HG03432 (cell line): ENCODE data around the gene TCP11L1.

Experiments
- ATAC-seq: cut with Tn5 transposase; IDR thresholded peaks from one replicate; pipeline ENCODE4 v1.9.1; 2021; ENCODE audit warnings: mild to moderate bottlenecking, moderate library complexity; ENCODE audit not compliant: unreplicated experiment

Gene TCP11L1, protein sequence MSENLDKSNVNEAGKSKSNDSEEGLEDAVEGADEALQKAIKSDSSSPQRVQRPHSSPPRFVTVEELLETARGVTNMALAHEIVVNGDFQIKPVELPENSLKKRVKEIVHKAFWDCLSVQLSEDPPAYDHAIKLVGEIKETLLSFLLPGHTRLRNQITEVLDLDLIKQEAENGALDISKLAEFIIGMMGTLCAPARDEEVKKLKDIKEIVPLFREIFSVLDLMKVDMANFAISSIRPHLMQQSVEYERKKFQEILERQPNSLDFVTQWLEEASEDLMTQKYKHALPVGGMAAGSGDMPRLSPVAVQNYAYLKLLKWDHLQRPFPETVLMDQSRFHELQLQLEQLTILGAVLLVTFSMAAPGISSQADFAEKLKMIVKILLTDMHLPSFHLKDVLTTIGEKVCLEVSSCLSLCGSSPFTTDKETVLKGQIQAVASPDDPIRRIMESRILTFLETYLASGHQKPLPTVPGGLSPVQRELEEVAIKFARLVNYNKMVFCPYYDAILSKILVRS

DNA sequence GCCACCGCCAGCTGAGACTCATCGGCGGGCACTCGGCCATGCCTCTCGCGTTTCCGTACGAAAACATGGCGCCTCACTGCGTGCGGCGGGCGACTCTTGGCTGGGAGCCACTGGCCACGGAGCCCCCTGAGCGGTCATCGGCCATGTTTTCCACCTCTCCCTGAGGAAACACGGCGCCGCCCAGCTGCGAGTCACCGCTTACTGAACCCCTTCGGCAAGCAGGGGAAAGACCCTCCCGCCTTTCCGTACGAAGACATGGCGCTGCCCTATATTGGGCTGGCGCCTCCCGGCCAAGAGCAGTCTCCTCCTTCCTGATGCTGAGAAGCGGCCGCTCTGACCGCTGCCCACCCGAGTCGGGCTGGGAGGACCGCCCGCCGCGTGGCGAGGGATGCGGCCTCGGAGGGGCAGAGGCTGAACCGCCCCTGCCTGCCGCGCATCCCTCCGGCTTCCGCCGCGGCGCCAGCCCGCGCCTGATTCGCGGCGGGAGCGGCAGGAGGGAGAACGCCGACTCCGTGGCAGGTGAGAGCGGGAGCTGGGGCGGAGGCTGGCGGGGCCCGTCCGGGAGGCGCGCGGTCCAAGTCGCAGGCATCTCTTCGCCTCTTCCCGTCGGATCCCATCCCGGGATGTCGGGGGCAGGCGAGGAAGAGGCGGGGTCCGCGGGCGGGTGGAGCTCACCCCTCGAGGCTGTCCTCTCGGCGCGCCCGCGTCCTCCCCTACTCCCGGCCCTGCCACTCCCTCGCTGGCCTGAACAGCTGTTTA lies at the start of gene TCP11L1:
TCP11L1 (plus strand) TSS at position 299 of the 759 bp plus-strand sequence. CDS start 4,202 bp downstream, outside the sequence.
- ATAC-seq: peak; percentile 82

DNA sequence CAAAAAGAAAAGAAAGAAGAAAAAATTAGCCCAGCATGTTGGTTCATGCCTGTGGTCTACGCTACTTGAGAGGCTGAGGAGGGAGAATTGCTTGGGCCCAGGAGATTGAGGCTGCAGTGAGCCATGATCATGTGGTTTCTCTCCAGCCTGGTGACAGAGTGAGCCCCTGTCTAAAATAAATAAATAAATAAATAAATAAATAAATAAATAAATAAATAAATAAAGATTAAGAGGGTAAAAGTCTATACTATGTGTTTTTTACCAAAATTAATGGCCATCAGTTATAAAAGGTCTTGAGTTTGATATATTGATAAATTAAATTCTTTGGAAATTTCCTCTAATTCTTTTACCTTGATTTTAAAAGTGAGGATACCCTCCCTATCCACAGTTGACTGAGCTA lies 48.9 kb upstream of the TCP11L1 start:
- no peak for ATAC-seq

DNA sequence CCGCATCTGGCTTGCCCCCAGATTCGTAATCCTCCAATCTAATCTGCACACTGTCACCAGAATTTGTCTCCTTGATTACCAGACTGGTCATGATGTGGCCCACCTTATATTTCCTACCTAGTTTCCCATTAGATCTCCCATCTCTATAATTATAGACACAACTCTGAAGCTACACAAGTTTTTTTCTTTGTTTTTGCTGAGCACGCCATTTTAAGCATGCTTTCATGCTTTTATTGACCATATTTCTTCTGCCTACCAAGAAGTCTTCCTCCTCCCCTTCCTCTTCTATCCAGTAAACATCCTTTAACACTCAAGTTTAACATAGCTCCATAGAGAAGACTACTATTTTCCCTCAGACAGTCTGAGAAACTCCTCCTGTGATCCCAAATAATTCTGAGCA lies 47.9 kb upstream of the TCP11L1 start:
- no peak for ATAC-seq

DNA sequence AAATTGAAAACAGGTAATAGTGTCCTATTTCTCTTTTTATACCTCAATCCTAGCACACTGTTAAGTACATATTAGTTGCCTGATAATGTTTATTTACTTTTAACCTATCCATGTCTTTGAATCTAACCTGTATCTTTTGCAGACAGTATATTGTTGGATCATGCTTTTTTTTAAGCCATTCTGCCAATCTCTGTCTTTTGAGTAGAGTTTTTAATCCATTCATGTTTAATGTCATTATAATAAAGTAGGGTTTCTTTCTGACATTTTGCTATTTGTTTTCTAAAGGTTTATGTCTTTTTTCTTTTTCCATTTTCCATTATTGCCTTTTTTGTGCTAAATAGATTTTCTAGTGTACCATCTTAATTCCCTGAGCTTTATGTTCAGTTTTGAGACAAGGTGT lies 47.5 kb upstream of the TCP11L1 start:
- ATAC-seq: no peak

DNA sequence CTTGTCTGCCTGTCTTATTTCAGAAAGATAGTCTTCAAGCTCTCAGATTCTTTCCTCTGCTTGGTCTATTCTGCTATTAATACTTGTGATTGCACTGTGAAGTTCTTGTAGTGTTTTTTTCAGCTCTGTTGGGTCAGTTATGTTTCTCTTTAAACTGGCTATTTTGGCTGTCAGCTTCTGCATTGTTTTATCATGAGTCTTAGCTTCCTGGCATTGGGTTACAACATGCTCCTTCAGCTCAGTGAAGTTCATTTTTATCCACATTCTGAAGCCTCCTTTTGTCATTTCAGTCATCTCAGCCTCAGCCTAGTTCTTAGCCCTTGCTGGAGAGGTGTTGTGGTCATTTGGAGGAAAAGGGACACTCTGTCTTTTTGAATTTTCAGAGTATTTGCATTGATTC lies 39.2 kb upstream of the TCP11L1 start:
- no peak for ATAC-seq

DNA sequence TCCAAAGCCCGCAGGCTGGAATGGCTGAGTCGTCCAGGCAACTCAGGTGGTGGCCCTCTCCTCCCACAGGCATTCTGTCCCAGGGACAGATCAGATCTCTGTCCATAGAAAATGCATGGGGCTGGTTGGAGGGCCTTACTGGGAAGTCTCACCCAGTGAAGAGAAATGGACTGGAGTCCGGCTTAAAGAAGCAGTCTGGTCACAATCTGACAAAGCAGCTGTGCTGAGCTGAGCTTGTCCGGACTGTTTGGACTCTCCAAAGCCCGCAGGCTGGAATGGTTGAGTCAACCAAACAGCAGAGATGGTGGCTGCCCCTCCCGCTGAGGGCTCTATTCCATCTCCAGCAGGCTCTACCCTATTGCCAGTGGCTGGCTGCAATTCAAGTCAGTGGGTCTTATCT lies 38.1 kb upstream of the TCP11L1 start:
- ATAC-seq: no peak

DNA sequence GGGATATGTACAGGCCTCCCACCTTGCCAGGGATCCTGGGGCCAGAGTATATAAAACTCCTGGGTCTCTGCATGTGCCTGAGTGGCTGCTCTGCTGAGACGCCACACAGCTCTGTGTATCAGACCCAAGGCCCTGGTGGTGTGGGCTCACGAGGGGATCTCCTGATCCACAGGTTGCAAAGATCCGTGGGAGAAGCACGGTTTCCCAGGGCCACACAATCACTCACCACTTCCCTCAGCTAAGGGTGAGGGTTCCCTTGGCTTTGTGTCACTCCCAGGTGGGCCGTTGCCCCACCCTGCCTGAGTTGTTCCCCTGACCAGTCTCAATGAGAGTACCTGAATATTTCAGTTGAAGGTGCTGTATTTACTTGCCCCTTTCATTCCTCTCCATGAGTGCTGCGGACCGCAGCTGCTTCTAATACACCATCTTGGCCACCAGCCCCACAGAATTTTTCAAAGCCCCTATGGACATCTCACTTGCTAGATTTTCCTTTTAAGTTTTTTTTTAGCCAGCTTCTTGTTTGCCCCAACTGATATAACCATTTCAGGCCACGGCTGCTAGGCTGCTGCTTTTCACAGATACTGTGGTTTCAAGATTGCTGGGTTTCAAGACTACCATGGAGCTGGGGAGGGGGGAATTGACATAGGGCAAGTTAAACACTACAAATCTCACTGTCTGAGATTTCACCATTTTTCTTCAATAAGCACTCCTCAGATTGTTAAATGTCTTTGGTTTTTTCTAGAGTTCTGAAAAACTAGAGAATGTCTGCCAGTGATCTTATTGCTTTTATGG lies 37.4 kb upstream of the TCP11L1 start:
- no peak for ATAC-seq

DNA sequence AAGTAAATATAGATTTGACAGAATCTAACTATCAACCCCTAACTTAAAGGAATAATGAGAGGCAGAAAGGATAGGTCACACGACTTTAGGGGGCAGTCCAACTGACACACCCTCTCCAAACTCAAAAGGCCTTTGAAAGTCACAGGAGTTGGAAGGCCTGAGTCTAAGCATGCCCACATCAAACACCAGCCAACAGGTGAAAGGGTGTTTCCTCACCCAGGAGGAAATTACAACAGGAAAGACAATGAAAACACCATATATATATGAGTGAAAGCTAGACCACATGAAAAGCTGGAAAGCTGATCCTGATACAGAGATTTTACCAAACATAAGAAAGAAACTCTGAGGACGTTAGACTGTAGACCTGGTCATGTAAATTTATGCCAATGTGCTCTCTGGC lies 34.2 kb upstream of the TCP11L1 start:
- ATAC-seq: no peak

DNA sequence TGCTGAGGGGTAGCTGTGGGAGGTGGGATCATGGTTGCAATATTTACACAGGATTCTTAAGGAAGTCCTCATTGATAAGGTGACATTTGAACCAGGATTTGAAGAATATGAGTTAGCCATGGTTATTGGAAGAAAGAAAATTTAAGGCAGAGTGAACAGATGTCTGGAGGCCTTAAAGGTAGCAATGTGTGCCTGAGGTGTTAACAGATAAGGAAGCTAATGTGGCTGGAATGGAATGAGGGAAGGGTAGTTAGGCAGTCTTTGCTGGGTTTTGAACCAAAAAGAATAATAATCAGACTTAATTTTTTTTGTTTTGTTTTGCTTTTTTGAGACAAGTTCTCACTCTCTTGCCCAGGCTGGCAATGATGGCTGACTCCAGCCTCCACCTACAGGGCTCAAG lies 33.4 kb upstream of the TCP11L1 start:
- ATAC-seq: no peak

DNA sequence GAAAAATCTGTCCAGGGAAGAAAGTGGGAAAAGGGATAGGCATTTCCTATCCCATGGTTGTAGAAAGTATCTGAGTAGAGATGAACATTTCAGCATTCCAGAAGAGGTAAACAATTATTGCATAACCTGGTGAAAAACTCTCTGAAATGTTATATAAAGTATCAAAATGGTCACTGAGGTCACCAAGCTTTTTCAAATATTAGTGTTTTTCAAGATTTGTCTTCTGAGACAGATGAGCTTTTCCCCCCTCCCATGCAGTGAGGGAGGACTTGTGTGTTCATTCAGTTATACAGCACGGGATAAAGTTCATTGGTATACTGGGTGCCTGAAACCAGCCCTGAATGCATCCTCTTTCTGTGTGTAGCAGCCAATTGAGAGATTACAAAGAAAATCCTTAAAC lies 25.6 kb upstream of the TCP11L1 start:
- no peak for ATAC-seq

DNA sequence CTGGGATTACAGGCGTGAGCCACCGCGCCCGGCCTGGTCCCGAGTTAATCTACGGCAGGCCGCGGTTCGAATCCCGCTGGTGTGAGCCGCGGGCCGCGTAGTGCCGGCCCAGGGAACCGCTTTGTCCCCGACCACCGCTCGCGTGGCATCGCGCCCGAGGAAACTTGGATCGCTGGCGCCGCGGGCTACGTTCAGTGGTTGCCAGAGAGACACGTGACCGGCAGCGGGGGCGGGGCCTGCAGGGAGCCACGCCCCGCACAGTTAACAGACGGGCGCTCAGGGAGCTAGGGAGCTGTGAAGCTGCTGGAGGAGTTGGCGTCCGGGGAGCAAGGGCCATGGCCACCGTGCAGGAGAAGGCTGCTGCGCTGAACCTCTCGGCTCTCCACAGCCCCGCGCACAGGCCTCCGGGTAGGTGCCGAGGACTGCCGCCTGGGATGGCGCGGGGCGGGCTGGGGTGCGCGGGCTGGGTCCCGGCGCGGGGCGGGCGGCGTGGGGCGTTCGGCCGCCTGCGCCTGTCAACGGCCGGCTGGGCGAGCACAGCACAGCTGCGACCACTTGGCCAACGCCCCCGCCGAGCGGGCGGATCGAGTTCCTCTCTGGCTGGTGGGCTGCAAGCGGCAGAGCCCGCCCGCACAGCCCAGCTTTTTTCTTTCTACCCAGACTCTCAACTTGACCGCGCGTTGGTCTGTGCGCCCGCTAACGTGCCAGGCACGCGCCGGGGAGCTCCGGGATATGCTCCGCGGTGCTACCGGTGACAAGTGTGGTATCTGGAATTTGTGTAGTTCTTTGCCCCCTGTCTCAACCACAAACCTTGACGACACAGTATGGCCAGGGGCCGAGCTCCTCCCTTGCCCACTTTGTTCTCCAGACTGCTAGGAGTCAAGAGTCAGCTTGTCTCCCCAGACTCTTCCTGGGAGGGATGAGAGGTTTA lies 23.5 kb upstream of the TCP11L1 start, which contains the start of gene DEPDC7:
DEPDC7 (plus strand) TSS at position 258 of the 931 bp plus-strand sequence; CDS start at position 336, 78 bp downstream.
- peak; percentile 66 for ATAC-seq

DNA sequence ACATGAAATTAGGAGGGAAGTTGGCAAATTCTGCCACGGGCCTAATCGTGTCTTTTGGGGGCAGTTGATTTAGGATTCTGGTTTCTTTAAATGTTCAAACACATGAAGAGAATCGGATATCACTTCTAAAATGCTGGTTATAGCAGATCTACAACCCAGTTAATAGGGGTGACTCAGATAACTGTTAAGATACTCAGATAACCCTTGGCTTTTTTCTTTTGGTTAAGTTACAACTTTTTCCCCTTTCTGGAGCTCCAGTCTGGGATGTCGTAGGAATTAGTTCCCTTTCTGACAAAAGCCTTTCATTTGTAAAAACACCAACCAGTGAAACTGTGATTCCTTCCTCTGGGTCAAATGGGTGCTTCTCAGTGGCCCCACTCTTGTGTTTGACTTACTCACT lies 22.7 kb upstream of the TCP11L1 start:
- ATAC-seq: no peak

DNA sequence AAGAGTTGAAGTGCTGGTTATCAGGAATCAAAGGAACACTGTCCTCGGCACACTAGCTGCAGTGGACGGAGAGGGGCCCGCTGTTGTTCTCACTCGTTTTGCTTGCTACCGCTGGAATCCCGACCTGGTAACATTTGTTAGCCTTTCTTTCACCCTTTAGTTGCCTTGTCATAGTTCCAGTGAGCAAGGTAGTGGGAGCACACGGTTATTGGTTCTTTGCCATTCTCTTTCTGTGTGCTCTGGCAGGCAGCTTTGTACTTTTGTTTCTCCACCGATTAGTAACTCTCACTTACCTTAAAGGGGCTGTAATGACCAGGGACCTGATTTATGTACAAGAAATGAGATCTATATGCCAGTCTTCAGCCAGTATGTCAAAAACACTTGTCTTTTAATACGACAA lies 21.9 kb upstream of the TCP11L1 start:
- ATAC-seq: no peak

DNA sequence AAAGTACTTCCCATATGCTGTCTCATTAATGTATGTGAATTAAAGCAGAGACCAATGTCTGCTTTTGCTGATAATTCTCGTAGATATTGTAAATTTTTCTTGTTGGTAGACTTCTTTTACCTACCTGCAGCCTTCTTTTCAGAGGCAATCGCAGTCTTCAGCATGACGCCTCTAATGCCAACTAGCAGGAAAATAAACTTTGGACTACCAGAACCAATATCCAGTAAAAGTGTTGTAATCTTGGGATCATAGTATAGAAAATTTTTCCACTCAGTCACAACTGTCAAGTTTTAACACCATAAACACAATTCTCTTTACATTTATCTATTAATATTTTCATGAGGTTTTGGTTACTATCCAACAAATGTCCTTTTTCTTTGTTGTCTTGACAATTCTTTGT lies 21.4 kb upstream of the TCP11L1 start:
- no peak for ATAC-seq

DNA sequence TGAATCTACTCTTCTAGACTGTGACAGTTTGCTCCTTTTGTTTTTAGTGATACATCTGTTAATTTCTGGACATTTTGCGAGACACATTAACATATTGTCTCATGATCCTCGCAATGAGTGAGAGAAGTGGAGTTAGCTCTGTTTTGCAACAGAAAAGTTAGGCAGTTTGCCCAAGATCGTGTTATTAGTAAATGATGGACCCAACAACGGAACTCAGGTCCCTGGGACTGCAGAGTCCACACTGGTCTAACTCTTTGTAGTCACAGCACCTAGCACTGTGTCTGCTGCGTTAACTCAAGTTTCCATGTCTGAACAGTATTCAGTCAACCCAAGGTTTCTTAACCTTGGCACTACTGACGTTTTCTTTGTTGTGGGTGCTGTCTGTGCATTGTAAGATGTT lies 20.5 kb upstream of the TCP11L1 start:
- no peak for ATAC-seq

DNA sequence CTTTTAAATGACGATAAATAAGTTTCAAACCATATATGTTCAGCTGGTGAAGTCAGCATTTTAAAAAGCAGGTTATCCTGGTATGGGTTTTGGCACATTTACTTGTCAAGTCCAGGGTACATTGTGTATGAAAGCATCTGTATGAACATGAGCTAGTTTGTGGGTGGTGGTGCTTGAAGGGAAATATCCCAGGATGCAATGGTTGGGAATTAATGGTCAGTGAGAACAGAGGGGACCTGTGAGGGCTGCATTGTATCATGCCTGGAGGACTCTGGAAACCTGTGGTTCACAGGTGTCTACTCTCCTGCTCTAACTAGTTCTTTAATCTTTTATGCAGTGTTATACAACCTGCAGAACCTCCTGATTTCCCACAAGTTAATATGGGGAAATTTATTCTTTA lies 17.9 kb upstream of the TCP11L1 start:
- ATAC-seq: no peak

DNA sequence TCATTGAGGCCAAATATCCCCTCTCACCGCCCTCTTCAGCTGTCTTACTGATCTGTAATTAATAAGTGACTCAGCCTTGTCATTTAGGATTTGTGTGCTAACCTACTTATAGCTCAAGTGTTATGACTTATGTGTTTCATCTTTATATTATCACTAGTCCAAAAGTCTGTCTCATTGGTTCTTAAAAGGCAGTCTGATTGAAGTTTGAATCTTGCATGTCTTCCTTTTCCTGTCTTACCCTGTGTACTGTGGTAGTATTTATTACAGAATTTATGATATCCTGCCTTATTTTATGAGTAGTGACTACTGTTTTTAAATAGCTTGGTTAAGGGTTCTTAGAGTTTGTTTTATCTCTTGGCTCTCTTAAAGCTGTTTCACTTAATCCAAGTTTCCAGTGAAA lies 17.4 kb upstream of the TCP11L1 start:
- no peak for ATAC-seq

DNA sequence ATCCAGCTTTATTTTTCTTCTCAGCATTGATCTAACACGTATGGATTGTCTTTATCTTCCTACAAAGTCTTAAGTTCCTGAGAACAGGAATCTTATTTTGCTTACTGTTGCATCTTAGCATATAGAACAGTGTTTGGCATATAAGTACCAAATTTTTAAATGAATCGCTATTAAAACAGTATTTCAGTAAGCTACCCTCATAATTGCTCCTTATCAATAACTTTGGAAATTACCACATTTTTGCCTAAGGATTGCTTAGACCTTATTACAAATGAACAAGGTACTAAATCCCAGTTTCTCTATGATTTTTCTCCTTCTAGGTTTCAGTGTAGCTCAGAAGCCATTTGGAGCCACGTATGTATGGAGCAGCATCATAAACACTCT lies 14.0 kb upstream of the TCP11L1 start:
- ATAC-seq: no peak

DNA sequence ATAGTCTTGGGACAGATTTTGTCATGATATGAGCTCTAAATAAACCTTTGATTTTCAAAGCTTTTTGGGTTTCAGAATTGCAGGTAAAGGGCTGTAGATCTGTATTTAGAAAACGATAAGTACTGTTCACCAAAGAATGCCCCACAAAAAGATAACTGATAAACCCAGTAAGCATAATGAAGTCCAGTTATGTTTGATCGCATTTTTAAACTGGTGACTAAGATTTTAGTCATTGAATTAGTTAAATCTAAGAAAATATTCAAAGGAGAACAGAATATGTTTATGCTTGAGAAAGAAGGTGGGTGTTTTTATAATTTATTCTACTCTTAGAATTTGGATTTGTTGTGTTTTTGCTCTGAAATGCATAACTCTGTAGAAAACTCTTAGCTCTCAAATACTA lies 12.1 kb upstream of the TCP11L1 start:
- no peak for ATAC-seq

DNA sequence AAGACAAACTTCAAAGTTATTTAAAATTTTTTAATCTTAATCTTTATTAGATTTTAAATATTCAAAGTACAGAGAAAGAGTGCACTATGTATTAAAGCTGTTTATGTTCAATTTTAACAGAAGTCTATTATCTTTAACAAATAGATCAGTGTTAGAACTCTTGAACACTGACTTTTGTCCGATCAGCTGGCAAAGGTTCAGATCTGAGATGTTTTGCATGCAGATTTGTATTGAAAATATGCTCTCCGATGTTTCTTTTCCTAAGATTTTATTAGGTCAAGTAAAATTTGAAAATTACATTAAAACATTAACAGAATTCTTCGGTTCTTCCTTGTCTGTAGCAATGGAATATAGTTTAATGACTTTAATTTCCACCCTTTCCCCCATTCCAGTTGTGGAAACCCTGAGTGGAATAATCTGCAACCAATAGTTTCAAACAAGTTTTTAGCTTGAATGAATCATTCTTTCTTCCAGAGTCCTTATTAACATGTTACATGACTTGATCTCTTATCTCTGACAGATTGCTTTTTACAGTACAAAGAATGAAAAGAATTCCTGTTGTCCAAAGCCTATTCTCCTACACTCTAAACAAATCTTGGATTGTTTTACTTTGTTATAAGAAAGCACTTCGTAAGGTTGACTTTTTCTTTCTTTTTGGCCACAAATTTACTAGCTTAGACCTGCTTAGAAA lies 11.4 kb upstream of the TCP11L1 start:
- no peak for ATAC-seq
